Measurements from ENCODE around the gene CDCA4.
"Not testable (repeated sequence)": the region's sequence is repeated elsewhere in the genome, so short reads cannot be mapped to it uniquely, and the experiment has no call there.

CDCA4 gene

DNA sequence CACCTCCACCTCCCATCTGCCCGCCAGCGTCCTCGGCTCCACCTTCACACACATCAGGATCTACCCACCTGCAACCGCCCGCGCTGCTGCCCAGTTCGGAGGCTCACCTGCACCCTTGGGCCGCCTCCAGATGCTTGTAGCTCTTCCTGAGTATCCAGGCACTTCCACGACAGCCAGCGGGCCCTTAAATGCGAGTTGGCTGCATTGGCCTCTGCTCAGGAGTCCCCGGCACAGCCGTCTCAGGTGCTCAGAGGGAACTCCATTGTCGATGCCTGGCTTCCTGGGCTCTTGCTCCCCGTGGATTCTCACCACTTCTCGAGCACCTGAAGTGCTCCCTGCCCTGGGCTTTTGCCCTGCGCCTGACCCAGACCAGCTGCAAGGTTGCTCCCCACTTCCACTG is 21.9 kb upstream of the CDCA4 start:
- DNase-seq (ENCODE audit: low read depth), result no peak
- no peak overlapping the region for H3K4me3 ChIP-seq (ENCODE audit: low read depth, low read length)
- no peak for TF ChIP-seq POLR2A (IDR thresholded peaks at IDR 0.05; ENCODE audit: extremely low read depth, insufficient read length)
- TF ChIP-seq MYC (IDR thresholded peaks at IDR 0.05; ENCODE audit: low read depth, low read length), result no peak
- TF ChIP-seq, protein P1, sequence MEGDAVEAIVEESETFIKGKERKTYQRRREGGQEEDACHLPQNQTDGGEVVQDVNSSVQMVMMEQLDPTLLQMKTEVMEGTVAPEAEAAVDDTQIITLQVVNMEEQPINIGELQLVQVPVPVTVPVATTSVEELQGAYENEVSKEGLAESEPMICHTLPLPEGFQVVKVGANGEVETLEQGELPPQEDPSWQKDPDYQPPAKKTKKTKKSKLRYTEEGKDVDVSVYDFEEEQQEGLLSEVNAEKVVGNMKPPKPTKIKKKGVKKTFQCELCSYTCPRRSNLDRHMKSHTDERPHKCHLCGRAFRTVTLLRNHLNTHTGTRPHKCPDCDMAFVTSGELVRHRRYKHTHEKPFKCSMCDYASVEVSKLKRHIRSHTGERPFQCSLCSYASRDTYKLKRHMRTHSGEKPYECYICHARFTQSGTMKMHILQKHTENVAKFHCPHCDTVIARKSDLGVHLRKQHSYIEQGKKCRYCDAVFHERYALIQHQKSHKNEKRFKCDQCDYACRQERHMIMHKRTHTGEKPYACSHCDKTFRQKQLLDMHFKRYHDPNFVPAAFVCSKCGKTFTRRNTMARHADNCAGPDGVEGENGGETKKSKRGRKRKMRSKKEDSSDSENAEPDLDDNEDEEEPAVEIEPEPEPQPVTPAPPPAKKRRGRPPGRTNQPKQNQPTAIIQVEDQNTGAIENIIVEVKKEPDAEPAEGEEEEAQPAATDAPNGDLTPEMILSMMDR (IDR thresholded peaks at IDR 0.05; ENCODE audit: low read depth, low read length), result no peak
- TF ChIP-seq, protein P2, sequence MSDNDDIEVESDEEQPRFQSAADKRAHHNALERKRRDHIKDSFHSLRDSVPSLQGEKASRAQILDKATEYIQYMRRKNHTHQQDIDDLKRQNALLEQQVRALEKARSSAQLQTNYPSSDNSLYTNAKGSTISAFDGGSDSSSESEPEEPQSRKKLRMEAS (IDR thresholded peaks at IDR 0.05; ENCODE audit: low read depth, low read length), result no peak

DNA sequence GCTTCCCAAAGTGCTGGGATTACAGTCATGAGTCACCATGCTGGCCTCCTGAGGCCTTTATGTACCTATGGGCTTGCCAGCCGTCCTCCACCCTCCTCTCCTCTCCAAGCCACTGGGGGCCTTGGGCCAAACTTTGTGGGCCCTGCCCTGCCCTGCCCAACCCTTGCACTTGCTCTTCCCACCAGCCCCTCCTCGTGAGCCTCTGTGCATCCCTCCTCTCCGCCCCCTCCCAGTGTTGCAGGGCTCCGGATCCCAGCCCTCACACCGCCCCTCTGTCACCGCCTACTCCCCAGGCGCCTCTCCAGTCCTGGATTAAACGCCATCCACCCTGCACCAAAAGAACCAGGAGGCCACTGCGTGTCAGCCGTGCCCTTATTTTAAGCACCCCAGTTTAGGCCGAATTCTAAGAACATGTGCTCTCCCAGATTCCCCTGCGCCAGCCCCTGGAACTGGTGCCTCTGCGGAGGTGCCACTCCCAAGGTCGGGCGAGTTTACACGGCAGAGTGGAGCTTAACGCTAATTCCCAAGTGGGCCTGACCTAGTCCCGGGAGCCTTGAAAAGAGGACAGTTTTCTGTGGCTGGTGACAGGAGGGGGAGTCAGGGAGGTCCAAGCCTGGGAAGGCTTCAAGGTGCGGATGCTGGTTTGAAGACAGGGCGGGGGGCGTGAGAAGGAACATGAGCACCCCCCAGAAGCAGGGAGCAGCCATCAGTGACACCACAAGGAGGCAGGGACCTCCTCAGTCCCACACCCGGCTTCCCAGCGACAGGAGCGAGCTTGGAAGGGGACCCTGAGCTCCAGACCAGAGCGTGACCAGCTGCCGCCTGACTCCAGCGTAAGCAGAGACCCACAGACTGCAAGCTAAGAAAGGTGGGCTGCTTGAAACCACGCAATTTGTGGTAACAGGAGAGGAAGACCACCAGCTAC is 21.2 kb upstream of the CDCA4 start:
- no peak overlapping the region for H3K4me3 ChIP-seq (ENCODE audit: low read depth, low read length)
- TF ChIP-seq, protein P1 (IDR thresholded peaks at IDR 0.05; ENCODE audit: low read depth, low read length), result no peak
- no peak for TF ChIP-seq MYC (IDR thresholded peaks at IDR 0.05; ENCODE audit: low read depth, low read length)
- TF ChIP-seq, protein P2 (IDR thresholded peaks at IDR 0.05; ENCODE audit: low read depth, low read length), result no peak
- TF ChIP-seq POLR2A (IDR thresholded peaks at IDR 0.05; ENCODE audit: extremely low read depth, insufficient read length), result no peak
- no peak for DNase-seq (ENCODE audit: low read depth)

DNA sequence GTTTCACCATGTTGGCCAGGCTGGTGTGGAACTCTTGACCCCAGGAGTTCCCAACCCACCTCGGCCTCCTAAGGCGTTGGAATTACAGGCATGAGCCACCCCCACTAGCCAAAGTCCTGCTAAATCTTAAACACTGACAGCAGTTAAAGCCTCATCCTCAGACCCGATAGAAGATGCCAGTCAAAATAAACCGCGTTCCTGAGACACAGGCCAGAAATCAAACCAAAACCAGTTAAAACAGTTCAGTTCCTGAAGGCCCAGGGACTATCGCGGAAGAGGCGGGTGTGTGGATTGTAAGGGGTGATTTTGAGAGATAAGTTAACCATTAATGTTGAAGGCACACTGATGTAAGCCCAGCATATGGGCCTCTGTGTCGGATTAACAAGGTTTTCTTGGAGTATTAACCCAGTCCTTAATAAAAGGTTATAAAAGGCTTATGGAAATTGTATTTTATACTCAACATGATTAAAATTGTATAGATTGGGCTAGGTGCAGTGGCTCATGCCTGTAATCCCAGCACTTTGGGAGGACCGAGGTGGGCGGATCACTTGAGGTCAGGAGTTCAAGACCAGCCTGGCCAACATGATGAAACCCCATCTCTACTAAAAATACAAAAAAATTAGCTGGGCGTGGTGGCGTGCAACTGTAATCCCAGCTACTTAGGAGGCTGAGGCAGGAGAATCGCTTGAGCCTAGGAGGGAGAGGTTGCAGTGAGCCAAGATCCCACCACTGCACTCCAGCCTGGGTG is 18.7 kb upstream of the CDCA4 start:
- TF ChIP-seq, protein P2 (IDR thresholded peaks at IDR 0.05; ENCODE audit: low read depth, low read length), result no peak
- TF ChIP-seq MYC (IDR thresholded peaks at IDR 0.05; ENCODE audit: low read depth, low read length) (no peak), POLR2A (IDR thresholded peaks at IDR 0.05; ENCODE audit: extremely low read depth, insufficient read length) (no peak)
- TF ChIP-seq, protein P1 (IDR thresholded peaks at IDR 0.05; ENCODE audit: low read depth, low read length), result no peak
- DNase-seq (ENCODE audit: low read depth), result no peak
- no peak overlapping the region for H3K4me3 ChIP-seq (ENCODE audit: low read depth, low read length)

DNA sequence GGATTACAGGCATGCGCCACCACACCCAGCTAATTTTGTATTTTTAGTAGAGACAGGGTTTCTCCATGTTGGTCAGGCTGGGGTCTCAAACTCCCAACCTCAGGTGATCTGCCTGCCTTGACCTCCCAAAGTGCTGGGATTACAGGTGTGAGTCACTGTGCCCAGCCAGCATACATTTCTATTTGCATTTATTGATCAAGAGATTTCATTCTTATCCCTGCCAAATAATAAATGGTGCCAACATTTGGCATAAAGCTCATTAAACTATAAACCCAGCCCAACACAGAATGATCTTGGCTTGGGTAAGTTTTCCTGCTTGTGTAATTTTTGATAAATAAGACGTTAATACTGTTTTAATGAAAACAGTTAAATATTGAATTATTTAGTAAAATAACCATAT is 14.7 kb upstream of the CDCA4 start:
- H3K4me3 ChIP-seq (ENCODE audit: low read depth, low read length); DNase-seq (ENCODE audit: low read depth): not testable (repeated sequence)

DNA sequence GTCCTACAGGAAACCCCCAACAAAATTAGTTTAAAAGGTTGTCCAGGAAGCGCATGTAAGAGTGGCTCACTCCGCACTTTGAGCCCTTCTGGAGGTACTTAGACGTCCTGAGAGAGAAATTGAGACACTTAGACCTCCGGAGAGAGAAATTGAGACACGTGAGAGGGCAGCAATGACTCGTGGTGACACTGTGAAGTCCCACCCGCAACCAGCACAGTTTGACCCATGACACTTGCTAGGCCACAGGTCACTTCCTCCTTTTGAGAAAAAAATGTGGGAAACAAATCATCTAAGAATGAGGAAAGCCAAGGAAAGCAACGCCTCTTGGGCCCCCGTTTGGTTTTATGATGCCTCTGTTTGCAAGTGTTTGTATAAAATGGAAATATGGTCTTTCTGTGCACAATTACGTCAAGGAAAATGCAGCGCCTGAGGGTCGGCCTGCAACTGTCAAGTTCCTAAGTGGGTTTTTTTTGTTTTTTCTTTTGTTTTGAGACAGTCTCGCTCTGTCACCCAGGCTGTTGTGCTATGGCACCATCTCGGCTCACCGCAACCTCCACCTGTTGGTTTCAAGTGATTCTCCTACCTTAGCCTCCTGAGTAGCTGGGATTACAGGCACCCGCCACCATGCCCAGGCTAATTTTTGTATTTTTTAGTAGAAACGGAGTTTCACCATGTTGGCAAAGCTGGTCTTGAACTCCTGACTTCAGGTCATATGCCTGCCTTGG is 13.6 kb upstream of the CDCA4 start:
- DNase-seq (ENCODE audit: low read depth), result peak; percentile 50
- TF ChIP-seq, protein P1 (IDR thresholded peaks at IDR 0.05; ENCODE audit: low read depth, low read length), result no peak
- TF ChIP-seq MYC (IDR thresholded peaks at IDR 0.05; ENCODE audit: low read depth, low read length) (no peak), POLR2A (IDR thresholded peaks at IDR 0.05; ENCODE audit: extremely low read depth, insufficient read length) (no peak)
- TF ChIP-seq, protein P2 (IDR thresholded peaks at IDR 0.05; ENCODE audit: low read depth, low read length), result no peak
- no peak overlapping the region for H3K4me3 ChIP-seq (ENCODE audit: low read depth, low read length)

DNA sequence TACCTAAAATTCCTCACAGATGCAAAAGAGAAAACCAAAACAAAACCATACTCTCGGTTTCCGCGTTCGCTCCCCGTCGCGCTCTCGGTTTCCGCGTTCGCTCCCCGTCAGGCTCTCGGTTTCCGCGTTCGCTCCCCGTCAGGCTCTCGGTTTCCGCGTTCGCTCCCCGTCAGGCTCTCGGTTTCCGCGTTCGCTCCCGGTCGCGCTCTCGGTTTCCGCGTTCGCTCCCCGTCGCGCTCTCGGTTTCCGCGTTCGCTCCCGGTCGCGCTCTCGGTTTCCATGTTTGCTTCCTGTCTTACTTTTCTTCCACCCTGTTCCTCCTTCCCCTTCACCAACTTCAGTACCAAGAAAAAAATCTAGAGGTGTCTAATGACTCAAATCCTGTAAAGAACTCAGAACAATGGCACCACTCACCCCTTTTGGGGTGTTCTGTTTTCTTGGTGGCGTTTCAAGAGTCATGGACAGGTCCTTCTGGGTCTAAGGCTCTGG is 12.6 kb upstream of the CDCA4 start:
- H3K4me3 ChIP-seq (ENCODE audit: low read depth, low read length), result not testable (repeated sequence)

DNA sequence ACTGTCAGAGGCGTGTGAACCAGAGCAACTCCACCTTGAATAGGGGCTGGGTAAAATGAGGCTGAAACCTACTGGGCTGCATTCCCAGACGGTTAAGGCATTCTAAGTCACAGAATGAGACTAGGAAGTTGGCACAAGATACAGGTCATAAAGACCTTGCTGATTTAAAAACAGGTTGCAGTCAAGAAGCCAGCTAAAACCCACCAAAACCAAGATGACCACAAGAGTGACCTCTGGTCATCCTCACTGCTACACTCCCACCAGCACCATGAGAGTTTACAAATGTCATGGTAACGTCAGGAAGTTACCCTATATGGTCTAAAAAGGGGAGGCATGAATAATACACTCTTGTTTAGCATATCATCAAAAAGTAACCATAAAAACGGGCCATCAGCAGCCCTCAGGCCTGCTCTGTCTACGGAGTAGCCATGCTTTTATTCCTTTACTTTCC is 11.6 kb upstream of the CDCA4 start:
- not testable (repeated sequence) for H3K4me3 ChIP-seq (ENCODE audit: low read depth, low read length); DNase-seq (ENCODE audit: low read depth)

More for the DNA sequence above, 12.6 kb upstream of the CDCA4 start:
- not testable (repeated sequence) for DNase-seq (ENCODE audit: low read depth)

Data from NB4 (cell line).